Measurements from ENCODE around the gene TBX2.

DNA sequence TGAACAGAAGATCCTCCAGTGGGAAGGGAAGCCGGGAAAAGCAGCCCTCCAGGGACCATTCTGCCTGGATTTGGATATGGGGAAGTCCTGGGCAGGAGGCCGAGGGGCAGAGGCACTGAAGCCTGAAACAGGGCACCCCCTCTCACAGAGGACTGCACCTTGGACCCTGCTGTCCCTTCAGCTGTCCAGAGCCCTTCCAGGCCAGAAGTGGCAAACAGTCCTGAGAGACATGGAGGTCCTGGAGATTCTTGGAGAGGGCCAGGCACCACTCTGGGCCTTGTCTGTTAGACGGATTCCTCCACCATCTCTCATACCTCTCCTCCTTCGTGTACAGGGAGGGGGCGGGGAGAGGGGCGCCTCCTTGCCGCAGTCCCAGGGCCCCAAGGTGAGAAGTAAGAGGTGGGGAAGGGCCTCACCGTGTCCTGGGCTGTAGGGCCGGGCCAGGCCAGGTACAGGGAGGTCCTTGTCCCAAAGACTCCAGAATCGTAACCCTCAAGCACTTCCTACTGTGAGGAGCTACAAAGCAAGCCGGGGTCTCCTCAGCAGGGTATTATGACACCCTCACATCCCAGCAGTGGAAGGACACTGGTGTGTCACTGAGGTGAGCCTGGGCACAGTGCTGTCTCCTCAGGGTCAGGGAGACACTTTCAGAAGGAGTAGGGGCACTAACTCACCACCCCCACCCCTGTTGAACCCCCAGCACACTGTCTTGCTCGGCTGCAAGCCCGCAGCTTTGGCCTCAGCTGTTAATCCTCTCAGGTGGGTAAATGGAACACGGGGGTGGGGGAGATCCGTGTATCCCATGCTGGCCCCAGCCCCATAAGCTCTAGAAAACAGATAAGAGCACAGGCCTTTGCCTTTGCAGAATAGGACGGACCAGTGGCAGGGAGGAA, 16.6 kb upstream of the TBX2 start:
- TF ChIP-seq, protein P1, sequence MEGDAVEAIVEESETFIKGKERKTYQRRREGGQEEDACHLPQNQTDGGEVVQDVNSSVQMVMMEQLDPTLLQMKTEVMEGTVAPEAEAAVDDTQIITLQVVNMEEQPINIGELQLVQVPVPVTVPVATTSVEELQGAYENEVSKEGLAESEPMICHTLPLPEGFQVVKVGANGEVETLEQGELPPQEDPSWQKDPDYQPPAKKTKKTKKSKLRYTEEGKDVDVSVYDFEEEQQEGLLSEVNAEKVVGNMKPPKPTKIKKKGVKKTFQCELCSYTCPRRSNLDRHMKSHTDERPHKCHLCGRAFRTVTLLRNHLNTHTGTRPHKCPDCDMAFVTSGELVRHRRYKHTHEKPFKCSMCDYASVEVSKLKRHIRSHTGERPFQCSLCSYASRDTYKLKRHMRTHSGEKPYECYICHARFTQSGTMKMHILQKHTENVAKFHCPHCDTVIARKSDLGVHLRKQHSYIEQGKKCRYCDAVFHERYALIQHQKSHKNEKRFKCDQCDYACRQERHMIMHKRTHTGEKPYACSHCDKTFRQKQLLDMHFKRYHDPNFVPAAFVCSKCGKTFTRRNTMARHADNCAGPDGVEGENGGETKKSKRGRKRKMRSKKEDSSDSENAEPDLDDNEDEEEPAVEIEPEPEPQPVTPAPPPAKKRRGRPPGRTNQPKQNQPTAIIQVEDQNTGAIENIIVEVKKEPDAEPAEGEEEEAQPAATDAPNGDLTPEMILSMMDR (IDR thresholded peaks at IDR 0.05): no peak
- TF ChIP-seq POLR2A (IDR thresholded peaks at IDR 0.05): no peak
